Glutamatergic neuron (in vitro differentiated cells): ENCODE results near the gene PDLIM7. TPM values are rescaled to one million over a fixed set of nuclear protein-coding genes. Genes with fewer than 3 reads are reported as not detected.

Source experiments
- DNase-seq: peaks from one replicate; pipeline ENCODE4 v3.0.0; 2022
- H3K27ac Mint-ChIP-seq: one replicate; pipeline ENCODE4 v1.8.0; 2020; ENCODE audit warnings: mild to moderate bottlenecking, mixed read lengths, inconsistent platforms; ENCODE audit not compliant: unreplicated experiment
- H3K27me3 Mint-ChIP-seq: one replicate; pipeline ENCODE4 v1.8.0; 2020; ENCODE audit warnings: mild to moderate bottlenecking, moderate library complexity, mixed read lengths, inconsistent platforms; ENCODE audit not compliant: unreplicated experiment
- H3K36me3 Mint-ChIP-seq: one replicate; pipeline ENCODE4 v1.8.0; 2020; ENCODE audit warnings: mild to moderate bottlenecking, mixed read lengths, inconsistent platforms; ENCODE audit not compliant: unreplicated experiment
- H3K4me1 Mint-ChIP-seq: one replicate; pipeline ENCODE4 v1.8.0; 2020; ENCODE audit warnings: mild to moderate bottlenecking, low read depth, mixed read lengths, inconsistent platforms; ENCODE audit not compliant: unreplicated experiment
- H3K4me3 Mint-ChIP-seq: one replicate; pipeline ENCODE4 v1.8.0; 2020; ENCODE audit warnings: mild to moderate bottlenecking, mixed read lengths, inconsistent platforms; ENCODE audit not compliant: unreplicated experiment
- H3K9me3 Mint-ChIP-seq: one replicate; pipeline ENCODE4 v1.8.0; 2020; ENCODE audit warnings: mild to moderate bottlenecking, moderate library complexity, mixed read lengths, inconsistent platforms; ENCODE audit not compliant: unreplicated experiment
- CTCF ChIP-seq: fragments of 200-600 bp; sonication (generic); IDR thresholded peaks from one replicate; pipeline ENCODE4 v1.5.0; 2021; ENCODE audit not compliant: partially characterized antibody, unreplicated experiment
- total RNA-seq: library from RNA; stranded (reverse); fragmentation: NEBNext Ultra II Directional; extraction: Animal tissue kit (Norgen Biotek cat#: 25700); gene quantifications from one replicate; pipeline ENCODE4 v1.2.1, GENCODE V29; 2021; ENCODE audit not compliant: unreplicated experiment

Gene PDLIM7
- total RNA-seq, 1 donor from 2014 or later, result 430 TPM

GRCh38 chr5:177510567-177511053, 13.2 kb upstream of the PDLIM7 start:
- no peaks in the 10 kb centered on the region for H3K36me3 Mint-ChIP-seq
- peaks cover 8% of the 10 kb centered on the region for H3K9me3 Mint-ChIP-seq
- no peak overlapping the region for H3K4me3 Mint-ChIP-seq
- no peak for DNase-seq
- no peak for TF ChIP-seq CTCF
- H3K4me1 Mint-ChIP-seq, result peaks cover 8% of the 10 kb centered on the region
- peaks cover 14% of the 10 kb centered on the region for H3K27me3 Mint-ChIP-seq
- no peak overlapping the region for H3K27ac Mint-ChIP-seq

- H3K4me1 Mint-ChIP-seq, result peaks cover 4% of the 10 kb centered on the region
- TF ChIP-seq CTCF, result no peak
- H3K36me3 Mint-ChIP-seq, result no peaks in the 10 kb centered on the region
- H3K27me3 Mint-ChIP-seq, result peaks cover 9% of the 10 kb centered on the region
- peak overlapping the region; percentile 81 for H3K27ac Mint-ChIP-seq
- peaks cover 7% of the 10 kb centered on the region for H3K9me3 Mint-ChIP-seq
- DNase-seq, result no peak
- H3K4me3 Mint-ChIP-seq, result peak overlapping the region; percentile 79
These were observed 12.7 kb upstream of the PDLIM7 start for GRCh38 chr5:177509991-177510566.

- TF ChIP-seq CTCF, result no peak
- peak within 1 kb of the TSS; percentile 79 for H3K4me3 Mint-ChIP-seq
These were observed 12.1 kb upstream of the PDLIM7 start, which contains the start of gene DOK3 for GRCh38 chr5:177509381-177509951. Gene DOK3 (minus strand): TSS chr5:177509826. CDS start chr5:177509540, 286 bp downstream.

GRCh38 chr5:177508837-177509236, 11.4 kb upstream of the PDLIM7 start:
- Mint-ChIP-seq H3K9me3 (peaks cover 5% of the 10 kb centered on the region), H3K27me3 (peaks cover 8% of the 10 kb centered on the region), H3K27ac (no peak overlapping the region), H3K4me1 (peaks cover 4% of the 10 kb centered on the region), H3K4me3 (no peak overlapping the region), H3K36me3 (no peaks in the 10 kb centered on the region)
- no peak for TF ChIP-seq CTCF
- no peak for DNase-seq

More at GRCh38 chr5:177509381-177509951, 12.1 kb upstream of the PDLIM7 start, which contains the start of gene DOK3:
- Mint-ChIP-seq H3K4me1 (peaks cover 4% of the 10 kb centered on the region), H3K9me3 (peaks cover 5% of the 10 kb centered on the region), H3K27me3 (peaks cover 8% of the 10 kb centered on the region), H3K36me3 (no peaks in the 10 kb centered on the region), H3K27ac (peak within 1 kb of the TSS; percentile 81)
- DNase-seq, result no peak

- no peak for DNase-seq
- Mint-ChIP-seq H3K4me1 (peaks cover 4% of the 10 kb centered on the region), H3K27ac (no peak overlapping the region), H3K27me3 (peaks cover 8% of the 10 kb centered on the region), H3K9me3 (peaks cover 5% of the 10 kb centered on the region), H3K4me3 (no peak overlapping the region), H3K36me3 (no peaks in the 10 kb centered on the region)
- no peak for TF ChIP-seq CTCF
These were observed 10.8 kb upstream of the PDLIM7 start for GRCh38 chr5:177508221-177508611.
